H9 (cell line): ENCODE results near the gene CHDH. TPM values are rescaled to one million over a fixed set of nuclear protein-coding genes. Genes with fewer than 3 reads are reported as not detected.

Source experiments
- DNase-seq: peaks from one replicate; pipeline ENCODE4 v3.0.0-alpha.2; 2017
- H2AFZ ChIP-seq: one replicate; pipeline ENCODE4 v1.6.1; 2013; ENCODE audit warnings: mild to moderate bottlenecking, low read length, control low read depth, moderate library complexity
- H2AK5ac ChIP-seq: 2 replicates; pipeline ENCODE4 v1.6.1; 2013; ENCODE audit warnings: low read length, control low read depth, mixed read lengths; ENCODE audit not compliant: insufficient read length
- H2BK120ac ChIP-seq: one replicate; pipeline ENCODE4 v1.6.1; 2013; ENCODE audit warnings: low read depth, mild to moderate bottlenecking, low read length, control low read depth, inconsistent platforms; ENCODE audit not compliant: poor library complexity, severe bottlenecking
- H2BK12ac ChIP-seq: 2 replicates; pipeline ENCODE4 v1.6.1; 2013; ENCODE audit warnings: low read length, control low read depth, mixed read lengths, low read depth; ENCODE audit not compliant: insufficient read length
- H2BK15ac ChIP-seq: 2 replicates; pipeline ENCODE4 v1.6.1; 2013; ENCODE audit warnings: low read depth, low read length, control low read depth
- H2BK20ac ChIP-seq: one replicate; pipeline ENCODE4 v1.6.1; 2013; ENCODE audit warnings: low read depth, mild to moderate bottlenecking, low read length, control low read depth, inconsistent platforms; ENCODE audit not compliant: poor library complexity, severe bottlenecking
- H2BK5ac ChIP-seq: 2 replicates; pipeline ENCODE4 v1.6.1; 2013; ENCODE audit warnings: low read length, control low read depth, mixed read lengths; ENCODE audit not compliant: insufficient read length
- H3K14ac ChIP-seq: 2 replicates; pipeline ENCODE4 v1.6.1; 2013; ENCODE audit warnings: low read length, control low read depth; ENCODE audit not compliant: insufficient read depth
- H3K18ac ChIP-seq: 2 replicates; pipeline ENCODE4 v1.6.1; 2013; ENCODE audit warnings: low read depth, mild to moderate bottlenecking, mixed read lengths, low read length, control low read depth; ENCODE audit not compliant: insufficient read length
- H3K23ac ChIP-seq: 2 replicates; pipeline ENCODE4 v1.6.1; 2013; ENCODE audit warnings: low read length, control low read depth, mixed read lengths, low read depth; ENCODE audit not compliant: insufficient read length
- H3K23me2 ChIP-seq: 2 replicates; pipeline ENCODE4 v1.6.1; 2013; ENCODE audit warnings: low read depth, mild to moderate bottlenecking, mixed read lengths, low read length, control low read depth; ENCODE audit not compliant: insufficient read length, poor library complexity, severe bottlenecking
- H3K27ac ChIP-seq: 2 replicates; pipeline ENCODE4 v1.5.1; 2013; ENCODE audit warnings: low read length, control low read depth, mixed read lengths, low read depth; ENCODE audit not compliant: insufficient read length
- H3K27me3 ChIP-seq: 2 replicates; pipeline ENCODE4 v1.6.1; 2013; ENCODE audit warnings: low read length, control low read depth, inconsistent platforms; ENCODE audit not compliant: insufficient read depth
- H3K4ac ChIP-seq: 2 replicates; pipeline ENCODE4 v1.6.1; 2013; ENCODE audit warnings: low read depth, mild to moderate bottlenecking, control low read depth, inconsistent platforms, low read length, moderate library complexity
- H3K4me1 ChIP-seq: 2 replicates; pipeline ENCODE4 v1.6.1; 2013; ENCODE audit warnings: low read length, control low read depth, inconsistent platforms; ENCODE audit not compliant: insufficient read depth
- H3K4me2 ChIP-seq: 2 replicates; pipeline ENCODE4 v1.6.1; 2013; ENCODE audit warnings: low read length, control low read depth, mixed read lengths; ENCODE audit not compliant: insufficient read length, insufficient read depth
- H3K56ac ChIP-seq: 2 replicates; pipeline ENCODE4 v1.6.1; 2013; ENCODE audit warnings: low read depth, mild to moderate bottlenecking, mixed read lengths, low read length, control low read depth; ENCODE audit not compliant: insufficient read length
- H3K79me1 ChIP-seq: 2 replicates; pipeline ENCODE4 v1.6.1; 2013; ENCODE audit warnings: low read depth, mild to moderate bottlenecking, moderate library complexity, low read length, control low read depth, inconsistent platforms; ENCODE audit not compliant: insufficient read depth, poor library complexity, severe bottlenecking
- H3K79me2 ChIP-seq: 2 replicates; pipeline ENCODE4 v1.6.1; 2013; ENCODE audit warnings: low read length, control low read depth, inconsistent platforms; ENCODE audit not compliant: insufficient read depth
- H3K9ac ChIP-seq: 2 replicates; pipeline ENCODE4 v1.6.1; 2013; ENCODE audit warnings: low read length, control low read depth, mixed read lengths; ENCODE audit not compliant: insufficient read length; ENCODE audit errors: extremely low read depth
- H3K9me3 ChIP-seq: one replicate; pipeline ENCODE4 v1.6.1; 2013; ENCODE audit warnings: low read depth, low read length, inconsistent platforms; ENCODE audit not compliant: control insufficient read depth
- H3T11ph ChIP-seq: one replicate; pipeline ENCODE4 v1.6.1; 2013; ENCODE audit warnings: mild to moderate bottlenecking, low read length, control low read depth, inconsistent platforms
- H4K20me1 ChIP-seq: one replicate; pipeline ENCODE4 v1.6.1; 2013; ENCODE audit not compliant: control insufficient read depth, insufficient read length, insufficient read depth
- H4K5ac ChIP-seq: 2 replicates; pipeline ENCODE4 v1.6.1; 2013; ENCODE audit warnings: low read depth, mild to moderate bottlenecking, mixed read lengths, low read length, control low read depth; ENCODE audit not compliant: insufficient read length
- H4K8ac ChIP-seq: replicated peaks from 2 replicates; pipeline ENCODE4 v1.6.1; 2013; ENCODE audit warnings: low read length, control low read depth, mixed read lengths, low read depth; ENCODE audit not compliant: insufficient read length
- H4K91ac ChIP-seq: 2 replicates; pipeline ENCODE4 v1.6.1; 2013; ENCODE audit warnings: low read depth, mild to moderate bottlenecking, moderate library complexity, mixed read lengths, low read length, control low read depth; ENCODE audit not compliant: insufficient read length
- H3K27ac Mint-ChIP-seq, 3 experiments: 2 replicates in 2 of 3; 3 replicates in 1 of 3; pipeline ENCODE4 v1.8.0; 2020 to 2021; ENCODE audit warnings: mixed read lengths in 3 of 3, mild to moderate bottlenecking in 1 of 3, moderate library complexity in 1 of 3
- H3K27me3 Mint-ChIP-seq: 2 replicates; pipeline ENCODE4 v1.8.0; 2021; ENCODE audit warnings: low read depth, mild to moderate bottlenecking, moderate library complexity, mixed read lengths
- H3K36me3 Mint-ChIP-seq, 3 experiments: 2 replicates in 2 of 3; 3 replicates in 1 of 3; pipeline ENCODE4 v1.8.0; 2020 to 2021; ENCODE audit warnings: low read depth in 3 of 3, mixed read lengths in 3 of 3; ENCODE audit not compliant: insufficient read depth in 1 of 3
- H3K4me1 Mint-ChIP-seq, 2 experiments: 2 replicates each; pipeline ENCODE4 v1.8.0; 2020; ENCODE audit warnings: mixed read lengths in 2 of 2
- H3K4me3 Mint-ChIP-seq, 2 experiments: 2 replicates in 1 of 2; 3 replicates in 1 of 2; pipeline ENCODE4 v1.8.0; 2020 to 2021; ENCODE audit warnings: mild to moderate bottlenecking in 2 of 2, mixed read lengths in 2 of 2, moderate library complexity in 1 of 2
- H3K9me3 Mint-ChIP-seq, 2 experiments: 2 replicates in 1 of 2; 3 replicates in 1 of 2; pipeline ENCODE4 v1.8.0; 2020; ENCODE audit warnings: mild to moderate bottlenecking in 2 of 2, mixed read lengths in 2 of 2, moderate library complexity in 1 of 2
- CTCF ChIP-seq: fragments of 200-600 bp; sonication (generic); conservative IDR thresholded peaks from 3 replicates; pipeline ENCODE4 v1.8.0; 2021; ENCODE audit warnings: antibody characterized with exemption, mild to moderate bottlenecking
- WGBS: extraction: QIAGEN DNeasy Blood & Tissue Kit; methylation state at CpG from one replicate; pipeline ENCODE4 v1.1.7; 2013; ENCODE audit warnings: missing lambda C conversion rate, low lambda C conversion rate, mixed read lengths; ENCODE audit not compliant: insufficient read length; ENCODE audit errors: extremely low coverage; 5-methylcytosine and 5-hydroxymethylcytosine counted together
- total RNA-seq: library from RNA; stranded (reverse); gene quantifications from 2 replicates; pipeline ENCODE4 v1.2.1, GENCODE V29; 2021

Gene CHDH
- total RNA-seq, 1 experiment from 2014 or later, result 11.0 TPM

GRCh38 chr3:53891497-53892285 is 45.5 kb upstream of the CHDH start, which contains the start of gene SELENOK:
Gene SELENOK (minus strand): TSS chr3:53891859.
- H3K27me3 Mint-ChIP-seq, result peaks cover 27% of the 10 kb centered on the region
- H3K23ac ChIP-seq, result no peak within 1 kb of the TSS

More at GRCh38 chr3:53891497-53892285, 45.5 kb upstream of the CHDH start, which contains the start of gene SELENOK:
- no CpG with 5 or more reads among the region's 73 CpGs for WGBS
- Histone ChIP-seq H3K4ac (peak within 1 kb of the TSS; percentile 80; the same call in 1 of the 2 replicates), H4K8ac (no peak within 1 kb of the TSS), H4K91ac (peak within 1 kb of the TSS; percentile 79), H3K79me1 (peaks cover 5% of the 10 kb centered on the region), H3K18ac (peak within 1 kb of the TSS; percentile 93), H4K5ac (peak within 1 kb of the TSS; percentile 85), H2BK5ac (peak within 1 kb of the TSS; percentile 86), H3K27ac (peak within 1 kb of the TSS; percentile 74), H3K4me1 (peaks cover 2% of the 10 kb centered on the region; the same call in 1 of the 2 replicates), H3K9me3 (no peaks in the 10 kb centered on the region), H2AFZ (peak within 1 kb of the TSS; percentile 59), H2BK120ac (peak within 1 kb of the TSS; percentile 91), H3K14ac (peak within 1 kb of the TSS; percentile 97), H3T11ph (peak within 1 kb of the TSS; percentile 91), H4K20me1 (no peaks in the 10 kb centered on the region), H3K4me2 (peak within 1 kb of the TSS; percentile 94), H2AK5ac (no peak within 1 kb of the TSS), H3K27me3 (no peaks in the 10 kb centered on the region), H2BK15ac (no peak within 1 kb of the TSS), H3K9ac (peak within 1 kb of the TSS; percentile 94), H2BK20ac (no peak within 1 kb of the TSS), H3K56ac (peak within 1 kb of the TSS; percentile 96), H2BK12ac (peak within 1 kb of the TSS; percentile 90), H3K79me2 (peaks cover 8% of the 10 kb centered on the region; the same call in 1 of the 2 replicates), H3K23me2 (peaks cover 12% of the 10 kb centered on the region)
- peak; percentile 100 for DNase-seq
- Mint-ChIP-seq H3K4me1 (peaks cover 19 to 23% of the 10 kb centered on the region in 2 experiments), H3K9me3 (no peaks in the 10 kb centered on the region; a peak in 1 of 5 replicates), H3K36me3 (peaks cover 6 to 17% (median 16%) of the 10 kb centered on the region in 3 experiments; a peak in 5 of 7 replicates), H3K27ac (peak within 1 kb of the TSS; percentile 93 to 99 (median 98)), H3K4me3 (peak within 1 kb of the TSS; percentile 95 to 97)
- TF ChIP-seq CTCF, result no peak
